Measurements from ENCODE around the gene CFAP77. TPM values are rescaled to one million over a fixed set of nuclear protein-coding genes. Genes with fewer than 3 reads are reported as not detected.

CFAP77 gene
- total and polyA plus RNA-seq, 2 of the 8 experiments (the other 6 are each of a cell fraction or from before 2014, with no cell fraction given), result 0.63 to 0.97 TPM

GRCh38 chr9:132502480-132502879 is 92.5 kb downstream of the CFAP77 start:
- no peak overlapping the region for H3K18ac ChIP-seq (ENCODE audit: extremely low read depth, low read length)
- no peaks in the 10 kb centered on the region for H3K23me2 ChIP-seq (ENCODE audit: low read depth, low read length)
- H3K9me3 ChIP-seq (ENCODE audit: insufficient read depth in 2 of 2, low read depth in 1 of 2, low read length in 1 of 2), result no peaks in the 10 kb centered on the region
- no peaks in the 10 kb centered on the region for H3K27me3 ChIP-seq (replicated peaks in 1 of 4; ENCODE audit: control insufficient read depth in 3 of 4, extremely low read depth in 1 of 4, insufficient read depth in 3 of 4, low read length in 3 of 4)
- H3K4me1 ChIP-seq (replicated peaks in 1 of 4; ENCODE audit: control insufficient read depth in 3 of 4, insufficient read depth in 4 of 4, low read length in 3 of 4), result peaks cover 0 to 10% (median 7%) of the 10 kb centered on the region in 4 experiments; a peak in 5 of 7 replicates
- no peak overlapping the region for H4K5ac ChIP-seq (ENCODE audit: insufficient read length, low read depth, low read length)
- no peak overlapping the region for H4K8ac ChIP-seq (ENCODE audit: extremely low read depth, insufficient read depth, low read length)
- H2BK15ac ChIP-seq (ENCODE audit: low read length), result no peak overlapping the region
- no peak overlapping the region for H2BK120ac ChIP-seq (replicated peaks; ENCODE audit: low read depth, low read length)
- H3K79me1 ChIP-seq (ENCODE audit: low read depth, low read length), result no peaks in the 10 kb centered on the region
- H2BK20ac ChIP-seq (ENCODE audit: low read length), result no peak overlapping the region
- ChIA-PET CTCF (ENCODE audit: partially characterized antibody) (interaction anchor here (0.8 to 8.5 kb wide), 5 partner anchors 43 to 90 kb away, joined by 3 to 71 read pairs (median 4); no protein-coding TSS in a partner anchor), POLR2A (ENCODE audit: partially characterized antibody) (no interaction called here)
- no peaks in the 10 kb centered on the region for H3K79me2 ChIP-seq (ENCODE audit: control insufficient read depth in 1 of 2, insufficient read depth in 2 of 2, low read length in 2 of 2)
- H3K36me3 ChIP-seq (ENCODE audit: control insufficient read depth in 2 of 4, insufficient read depth in 4 of 4, low read length in 3 of 4), result no peaks in the 10 kb centered on the region
- FAIRE-seq (no peak), DNase-seq (ENCODE audit: low read depth in 1 of 2, low spot score in 2 of 2) (no peak)
- no peak overlapping the region for H2BK12ac ChIP-seq (ENCODE audit: low read depth, low read length)
- H3K9ac ChIP-seq (replicated peaks in 1 of 4; ENCODE audit: extremely low read depth in 1 of 4, low read depth in 3 of 4, low read length in 3 of 4), result no peak overlapping the region
- H3K4me2 ChIP-seq (ENCODE audit: insufficient read depth in 1 of 2, low read depth in 2 of 2, low read length in 2 of 2), result no peak overlapping the region
- H4K91ac ChIP-seq (replicated peaks; ENCODE audit: insufficient read length, low read length), result no peak overlapping the region
- whole genome bisulfite sequencing, 2 experiments (ENCODE audit: extremely low coverage in 1 of 2, insufficient coverage in 1 of 2, insufficient read length in 1 of 2, insufficient replicate concordance in 2 of 2, low coverage in 1 of 2, low lambda C conversion rate in 2 of 2, missing lambda C conversion rate in 1 of 2), result 86% methylated on average over 12 of the region's 12 CpGs; no CpG with 5 or more reads in 1 of the 2 experiments
- H2AK5ac ChIP-seq (ENCODE audit: low read depth, low read length), result no peak overlapping the region
- H3K23ac ChIP-seq (ENCODE audit: insufficient read length), result no peak overlapping the region
- no peak overlapping the region for H2AFZ ChIP-seq (ENCODE audit: low read length)
- no peak overlapping the region for H3K4ac ChIP-seq (replicated peaks; ENCODE audit: insufficient read length, low read depth, low read length)
- H3K14ac ChIP-seq (ENCODE audit: insufficient read length), result no peak overlapping the region
- no peak overlapping the region for H3K4me3 ChIP-seq (ENCODE audit: extremely low read depth in 1 of 4, insufficient read depth in 2 of 4, low read depth in 3 of 4, low read length in 4 of 4)
- no peak overlapping the region for H2BK5ac ChIP-seq (ENCODE audit: low read depth, low read length)
- no peak overlapping the region for H3K56ac ChIP-seq (replicated peaks; ENCODE audit: insufficient read length, low read depth, low read length)
- H3K27ac ChIP-seq (ENCODE audit: low read depth, low read length), result no peak overlapping the region
- H4K20me1 ChIP-seq (replicated peaks in 1 of 2; ENCODE audit: control insufficient read depth in 1 of 2, insufficient read depth in 2 of 2, low read length in 2 of 2), result no peaks in the 10 kb centered on the region
- TF ChIP-seq POU5F1 (IDR thresholded peaks at IDR 0.05; ENCODE audit: low read depth, low read length) (no peak), BCL11A (IDR thresholded peaks at IDR 0.05; ENCODE audit: low read depth in 2 of 2, low read length in 2 of 2) (no peak), BACH1 (IDR thresholded peaks at IDR 0.05; ENCODE audit: low read length) (no peak), SAP30 (IDR thresholded peaks at IDR 0.05; ENCODE audit: insufficient read depth, insufficient replicate concordance, low read length) (no peak), USF2 (IDR thresholded peaks at IDR 0.05; ENCODE audit: low read length) (no peak), CBX8 (IDR thresholded peaks at IDR 0.05; ENCODE audit: borderline replicate concordance, low read depth, low read length) (no peak), TAF1 (IDR thresholded peaks at IDR 0.05; ENCODE audit: low read depth, low read length) (no peak), TAF7 (optimal IDR thresholded peaks at IDR 0.05; ENCODE audit: borderline replicate concordance, low read depth, low read length) (no peak), RAD21 (IDR thresholded peaks at IDR 0.05 in 1 of 2, conservative IDR thresholded peaks at IDR 0.05 in 1 of 2; ENCODE audit: low read depth in 2 of 2, low read length in 2 of 2) (no peak), SIX5 (IDR thresholded peaks at IDR 0.05; ENCODE audit: low read depth, low read length) (no peak), SIN3A (conservative IDR thresholded peaks at IDR 0.05 in 1 of 2, IDR thresholded peaks at IDR 0.05 in 1 of 2; ENCODE audit: low read depth in 1 of 2, low read length in 2 of 2) (no peak), KDM5A (IDR thresholded peaks at IDR 0.05; ENCODE audit: low read length) (no peak)

All from H1 (cell line).